ENCODE results near the gene ESR2.

The ESR2 gene

GRCh38 chr14:64279704-64280668 is 14.2 kb downstream of the ESR2 start:
- no peak for TF ChIP-seq CTCF (IDR thresholded peaks at IDR 0.05; ENCODE audit: low read depth, low read length)
- Histone ChIP-seq H3K9me3 (no peaks in the 10 kb centered on the region), H3K4me1 (no peaks in the 10 kb centered on the region), H3K36me3 (no peaks in the 10 kb centered on the region), H3K27me3 (no peaks in the 10 kb centered on the region), H3K4me3 (ENCODE audit: low read depth, low read length) (no peak overlapping the region)
- no peak for DNase-seq

GRCh38 chr14:64278458-64278857 is 15.7 kb downstream of the ESR2 start:
- Histone ChIP-seq H3K4me3 (ENCODE audit: low read depth, low read length) (no peak overlapping the region), H3K27me3 (no peaks in the 10 kb centered on the region), H3K4me1 (no peaks in the 10 kb centered on the region), H3K36me3 (no peaks in the 10 kb centered on the region), H3K9me3 (no peaks in the 10 kb centered on the region)
- no peak for TF ChIP-seq CTCF (IDR thresholded peaks at IDR 0.05; ENCODE audit: low read depth, low read length)
- no peak for DNase-seq

- Histone ChIP-seq H3K4me1 (no peaks in the 10 kb centered on the region), H3K9me3 (no peaks in the 10 kb centered on the region), H3K27me3 (no peaks in the 10 kb centered on the region), H3K4me3 (ENCODE audit: low read depth, low read length) (no peak overlapping the region), H3K36me3 (no peaks in the 10 kb centered on the region)
- DNase-seq = no peak
- no peak for TF ChIP-seq CTCF (IDR thresholded peaks at IDR 0.05; ENCODE audit: low read depth, low read length)
These were observed 22.2 kb downstream of the ESR2 start for GRCh38 chr14:64272019-64272418.

- Histone ChIP-seq H3K9me3 (no peaks in the 10 kb centered on the region), H3K27me3 (no peaks in the 10 kb centered on the region), H3K4me1 (no peaks in the 10 kb centered on the region), H3K4me3 (ENCODE audit: low read depth, low read length) (no peak overlapping the region), H3K36me3 (no peaks in the 10 kb centered on the region)
- no peak for DNase-seq
- TF ChIP-seq CTCF (IDR thresholded peaks at IDR 0.05; ENCODE audit: low read depth, low read length) = no peak
These were observed 27.9 kb downstream of the ESR2 start for GRCh38 chr14:64266239-64266638.

GRCh38 chr14:64265222-64265621 is 28.9 kb downstream of the ESR2 start:
- Histone ChIP-seq H3K4me3 (ENCODE audit: low read depth, low read length) (no peak overlapping the region), H3K27me3 (no peaks in the 10 kb centered on the region), H3K4me1 (no peaks in the 10 kb centered on the region), H3K9me3 (no peaks in the 10 kb centered on the region), H3K36me3 (no peaks in the 10 kb centered on the region)
- no peak for DNase-seq
- TF ChIP-seq CTCF (IDR thresholded peaks at IDR 0.05; ENCODE audit: low read depth, low read length) = no peak

- no peaks in the 10 kb centered on the region for H3K4me1 ChIP-seq
- no peaks in the 10 kb centered on the region for H3K27me3 ChIP-seq
- no peaks in the 10 kb centered on the region for H3K36me3 ChIP-seq
- H3K9me3 ChIP-seq = no peaks in the 10 kb centered on the region
- no peak for DNase-seq
- no peak overlapping the region for H3K4me3 ChIP-seq (ENCODE audit: low read depth, low read length)
- TF ChIP-seq CTCF (IDR thresholded peaks at IDR 0.05; ENCODE audit: low read depth, low read length) = no peak
These were observed 33.8 kb downstream of the ESR2 start for GRCh38 chr14:64260418-64260817.

All from BE2C (cell line).